Globus pallidus (tissue), 1 donor: Measurements from ENCODE around the gene TIMM10.

Source experiments
- DNase-seq: peaks from one replicate; pipeline ENCODE4 v3.0.0-alpha.2; 2015; ENCODE audit warnings: low spot score

TIMM10 gene

GRCh38 chr11:57502870-57503269 is 27.7 kb downstream of the TIMM10 start:
- no peak for DNase-seq

- DNase-seq = no peak
These were observed 28.2 kb downstream of the TIMM10 start for GRCh38 chr11:57502376-57502775.

GRCh38 chr11:57501953-57502352 is 28.6 kb downstream of the TIMM10 start:
- DNase-seq = no peak

- no peak for DNase-seq
These were observed 29.6 kb downstream of the TIMM10 start for GRCh38 chr11:57500926-57501325.

GRCh38 chr11:57500515-57500914 is 30.0 kb downstream of the TIMM10 start:
- DNase-seq = no peak

GRCh38 chr11:57499983-57500461 is 30.5 kb downstream of the TIMM10 start:
- DNase-seq = no peak

GRCh38 chr11:57499413-57499982 is 31.1 kb downstream of the TIMM10 start:
- DNase-seq = peak; percentile 94

- no peak for DNase-seq
These were observed 32.0 kb downstream of the TIMM10 start for GRCh38 chr11:57498540-57498939.

- DNase-seq = no peak
These were observed 33.0 kb downstream of the TIMM10 start for GRCh38 chr11:57497303-57498247.

GRCh38 chr11:57496109-57496820 is 34.3 kb downstream of the TIMM10 start:
- no peak for DNase-seq

GRCh38 chr11:57493507-57494503 is 36.7 kb downstream of the TIMM10 start:
- DNase-seq = no peak

- no peak for DNase-seq
These were observed 39.0 kb downstream of the TIMM10 start for GRCh38 chr11:57491371-57492061.

GRCh38 chr11:57490456-57491248 is 39.9 kb downstream of the TIMM10 start:
- no peak for DNase-seq

GRCh38 chr11:57487920-57488659 is 42.5 kb downstream of the TIMM10 start:
- no peak for DNase-seq

GRCh38 chr11:57487021-57487778 is 43.4 kb downstream of the TIMM10 start:
- no peak for DNase-seq

GRCh38 chr11:57485217-57485990 is 45.1 kb downstream of the TIMM10 start:
- DNase-seq = no peak

GRCh38 chr11:57484141-57484710 is 46.3 kb downstream of the TIMM10 start:
- DNase-seq = no peak
